Sigmoid colon (tissue), 4 donors: ENCODE results near the gene IZUMO1R.

Experiments
- CTCF ChIP-seq, 4 experiments: fragments of 450-650 bp in 3 of 4; fragments of 200-600 bp in 1 of 4; IDR thresholded peaks; one replicate each; pipeline ENCODE4 v1.5.1; 2016 to 2019; ENCODE audit warnings: antibody characterized with exemption in 4 of 4, mild to moderate bottlenecking in 3 of 4, moderate library complexity in 2 of 4
- POLR2AphosphoS5 ChIP-seq, 4 donors: sonication (generic); formaldehyde crosslinking; IDR thresholded peaks; one replicate each; pipeline ENCODE4 v1.6.1; 2017; ENCODE audit warnings: antibody characterized with exemption in 4 of 4

DNA sequence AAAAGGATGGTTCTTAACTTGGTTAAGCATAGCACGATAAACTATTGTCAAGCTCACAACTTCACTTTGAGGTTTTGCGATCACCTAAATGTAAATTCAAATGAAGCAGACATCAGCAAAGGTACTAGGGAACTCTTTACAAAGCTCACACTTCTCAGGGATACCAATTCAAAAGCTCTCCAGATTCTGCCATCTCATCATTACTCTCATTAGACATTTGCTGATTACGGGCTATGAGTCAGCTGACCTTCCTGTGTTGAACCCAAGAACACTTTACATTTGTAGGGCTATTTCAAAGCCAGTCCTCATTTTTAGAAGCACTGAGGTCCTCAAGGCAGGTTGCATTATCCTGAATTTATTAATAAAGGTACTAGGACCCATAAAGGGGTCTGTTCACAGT is 28.4 kb upstream of the IZUMO1R start:
- no peak for TF ChIP-seq POLR2AphosphoS5 (IDR thresholded peaks at IDR 0.05)
- TF ChIP-seq CTCF (IDR thresholded peaks at IDR 0.05) = no peak
